Motor neuron (in vitro differentiated cells): ENCODE measurements around the gene ANKRD23. TPM values are rescaled to one million over a fixed set of nuclear protein-coding genes. Genes with fewer than 3 reads are reported as not detected.

Source experiments
- ATAC-seq, 8 experiments: fragments of 200-7000 bp; cut with Tn5 transposase; replicated peaks in 6 of 8; 2 replicates each; pipeline ENCODE4 v1.8.0; 2021; ENCODE audit warnings: mild to moderate bottlenecking in 8 of 8, moderate library complexity in 8 of 8
- H3K27ac ChIP-seq, 2 donors: fragments of 250-450 bp; sonication (Bioruptor Pico); 2 replicates each; pipeline ENCODE4 v1.9.0; 2021; ENCODE audit warnings: antibody characterized with exemption in 2 of 2, mild to moderate bottlenecking in 2 of 2, moderate library complexity in 1 of 2
- H3K4me1 ChIP-seq, 2 donors: fragments of 250-450 bp; sonication (Bioruptor Pico); replicated peaks in 1 of 2; 2 replicates each; pipeline ENCODE4 v1.6.1; 2021; ENCODE audit warnings: antibody characterized with exemption in 2 of 2, mild to moderate bottlenecking in 2 of 2, moderate library complexity in 1 of 2
- H3K4me3 ChIP-seq, 5 donors: fragments of 250-450 bp; sonication (Bioruptor Pico); 2 replicates each; pipeline ENCODE4 v1.9.0; 2021; ENCODE audit warnings: antibody characterized with exemption in 5 of 5, mild to moderate bottlenecking in 5 of 5, moderate library complexity in 4 of 5
- WGBS, 10 experiments: fragments of 450-650 bp; shearing (Covaris generic); methylation state at CpG; one replicate each; pipeline ENCODE4 v1.0.0; 2022; 5-methylcytosine and 5-hydroxymethylcytosine counted together
- in situ Hi-C, 9 experiments: fragments of 400-800 bp; cut with MboI; loops; one replicate each; pipeline ENCODE4 v1.15.0; 2021; ENCODE audit warnings: low sequenced_read_pairs in 9 of 9, low pct_unique_long_range_greater_than_20kb in 2 of 9; ENCODE audit not compliant: unreplicated experiment in 9 of 9
- total RNA-seq, 8 experiments: library from RNA; unstranded; fragments of 300-600 nt; gene quantifications; 2 replicates each; pipeline versions ENCODE4 v1.2.3 to v1.2.4, GENCODE V29; 2022

ANKRD23 gene
- total RNA-seq, 8 experiments from 2014 or later, result 1.9 to 5.6 (median 3.7) TPM

DNA sequence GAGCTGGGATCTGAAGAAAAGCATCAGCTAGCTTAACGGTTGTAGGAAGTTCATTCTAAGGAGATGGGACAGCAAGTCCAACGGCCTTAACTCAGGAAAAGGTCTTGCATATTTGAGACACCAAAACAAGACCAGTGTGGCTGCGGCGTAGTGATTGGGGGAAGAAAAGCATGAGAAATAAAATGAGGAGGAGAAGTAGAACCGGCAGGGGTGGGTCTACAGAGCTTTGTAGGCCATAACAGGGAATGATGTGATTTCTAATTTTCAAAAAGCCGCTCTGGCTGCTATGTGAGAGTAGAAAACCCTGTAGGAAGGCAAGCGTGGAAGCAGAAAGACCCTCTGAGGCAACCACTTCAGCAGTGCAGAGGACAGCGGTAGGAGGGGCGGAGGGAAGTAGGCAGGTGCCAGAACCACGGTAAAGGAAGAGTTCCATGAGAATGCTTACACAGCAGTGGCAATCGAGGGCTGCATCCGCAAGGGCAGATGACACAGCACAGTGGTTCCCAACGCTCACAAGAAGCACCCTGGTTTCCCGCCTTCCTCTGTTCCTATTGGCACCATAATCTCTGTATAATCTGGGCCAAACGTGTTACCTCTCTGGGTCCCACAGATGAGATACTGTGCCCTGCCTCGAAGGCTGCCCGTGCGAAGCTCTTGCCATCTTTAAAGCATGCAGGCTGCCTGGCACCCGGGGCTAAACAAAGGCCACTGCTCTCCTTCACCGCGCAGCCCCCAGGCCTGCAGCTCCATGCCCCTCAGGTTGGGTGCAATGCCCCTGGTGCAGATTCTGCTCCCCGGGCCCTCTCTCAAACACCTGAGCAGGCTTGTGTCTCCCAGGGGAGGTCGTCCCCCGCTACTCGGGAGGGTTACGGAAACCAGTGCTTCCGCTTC lies 13.2 kb upstream of the ANKRD23 start:
- WGBS, 10 experiments, result 11 to 63% (median 22%) methylated on average over 1 to 18 of the region's 27 CpGs; no CpG with 5 or more reads in 1 of the 10 experiments
- in situ Hi-C loops, result loop anchor here in 7 of 9 experiments (10.0 to 25.0 kb wide), 3 partner anchors 98 to 108 kb away; no protein-coding TSS in a partner anchor
- no peak for ATAC-seq
- Histone ChIP-seq H3K27ac (peak overlapping the region; percentile 68 to 83), H3K4me1 (peaks cover 8 to 15% of the 10 kb centered on the region in 2 donors), H3K4me3 (peak overlapping the region; percentile 56 to 92 (median 59))

- in situ Hi-C loops, result loop anchor here in 7 of 9 experiments (10.0 to 25.0 kb wide), 3 partner anchors 101 to 111 kb away; no protein-coding TSS in a partner anchor
- no peak for ATAC-seq
- Histone ChIP-seq H3K4me3 (no peak overlapping the region), H3K4me1 (peaks cover 4% of the 10 kb centered on the region in 2 donors), H3K27ac (no peak overlapping the region)
- WGBS, 10 experiments, result 80 to 100% (median 92%) methylated on average over 1 to 14 of the region's 15 CpGs; no CpG with 5 or more reads in 4 of the 10 experiments
Measured at GRCh38 chr2:96853321-96853720, 9.5 kb upstream of the ANKRD23 start.

DNA sequence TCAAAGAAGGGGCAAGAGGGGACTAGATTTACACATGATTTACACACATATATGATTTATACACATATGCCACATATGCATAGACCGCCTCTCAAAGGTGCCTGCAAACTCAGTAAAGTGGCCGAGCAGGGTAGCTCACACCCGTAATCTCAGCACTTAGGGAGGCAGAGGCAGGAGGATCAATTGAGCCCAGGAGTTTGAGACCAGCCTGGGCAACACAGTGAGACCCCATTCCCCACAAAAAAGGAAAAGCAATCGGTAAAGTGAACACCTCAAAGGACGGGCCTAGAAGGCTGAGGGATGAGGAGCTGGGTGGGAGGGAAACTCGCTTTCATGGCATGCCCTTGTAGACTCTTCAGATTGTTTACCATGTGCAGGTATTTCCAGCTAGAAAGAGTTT lies 8.8 kb upstream of the ANKRD23 start:
- H3K27ac ChIP-seq, result no peak overlapping the region
- in situ Hi-C loops, result loop anchor here in 7 of 9 experiments (10.0 to 25.0 kb wide), 3 partner anchors 102 to 112 kb away; no protein-coding TSS in a partner anchor

GRCh38 chr2:96848264-96848663 lies 4.4 kb upstream of the ANKRD23 start:
- 32 to 97% (median 57%) methylated on average over 2 to 7 of the region's 9 CpGs; no CpG with 5 or more reads in 5 of the 10 experiments for WGBS, 10 experiments
- no peak overlapping the region for H3K27ac ChIP-seq
- H3K4me3 ChIP-seq, result no peak overlapping the region
- H3K4me1 ChIP-seq, result no peaks in the 10 kb centered on the region
- in situ Hi-C loops, result no loop called here
- ATAC-seq, result peak in 3 of 8 experiments; percentile 24 to 53 (median 28)

More for the DNA sequence above, 8.8 kb upstream of the ANKRD23 start:
- peaks cover 4% of the 10 kb centered on the region in 2 donors for H3K4me1 ChIP-seq
- WGBS, 10 experiments, result 60 to 100% (median 93%) methylated on average over 1 to 5 of the region's 6 CpGs; no CpG with 5 or more reads in 2 of the 10 experiments
- ATAC-seq, result no peak
- H3K4me3 ChIP-seq, result no peak overlapping the region

DNA sequence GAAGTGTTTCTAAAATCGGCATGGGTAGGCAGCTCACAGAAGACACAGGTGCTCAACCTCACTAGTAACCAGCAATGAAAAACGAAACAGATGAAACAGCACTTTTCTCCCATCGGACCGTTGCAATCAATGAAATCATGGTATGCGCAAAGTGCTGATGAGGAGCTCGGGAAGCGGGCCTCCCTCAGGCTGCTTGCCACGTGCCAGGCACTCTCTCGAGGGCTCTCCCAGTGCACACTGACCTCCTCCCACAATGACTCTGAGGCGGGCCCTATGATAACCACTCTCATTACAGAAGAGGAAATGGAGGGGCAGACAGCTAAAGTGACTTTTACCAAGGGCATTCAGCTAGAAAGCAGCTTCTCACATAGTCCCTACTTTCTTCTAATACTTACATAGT lies 3.8 kb upstream of the ANKRD23 start:
- peak in 3 of 8 experiments; percentile 87 to 96 (median 93) for ATAC-seq
- Histone ChIP-seq H3K4me3 (no peak overlapping the region), H3K4me1 (no peaks in the 10 kb centered on the region), H3K27ac (no peak overlapping the region)
- 4 to 91% (median 56%) methylated on average over 3 to 9 of the region's 10 CpGs; no CpG with 5 or more reads in 2 of the 10 experiments for WGBS, 10 experiments
- in situ Hi-C loops, result no loop called here

DNA sequence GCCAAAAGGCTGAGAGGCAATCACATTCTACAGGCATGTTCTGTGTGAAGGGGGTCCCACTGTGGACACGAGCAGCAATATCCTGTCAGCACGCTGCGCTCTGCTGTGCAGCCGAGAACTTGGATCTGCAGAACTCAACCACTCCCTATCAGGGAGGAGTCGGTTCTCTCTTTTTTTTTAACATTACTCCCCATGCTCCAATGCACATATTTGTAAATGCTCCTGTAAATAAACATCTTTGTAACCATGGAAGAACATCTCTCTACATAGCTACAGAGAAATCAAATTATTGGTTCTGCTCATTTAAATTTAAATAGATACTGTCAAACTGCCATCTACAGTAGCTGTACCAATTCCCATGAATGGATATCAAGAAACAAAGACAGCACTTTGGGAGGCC lies 3.0 kb upstream of the ANKRD23 start:
- ATAC-seq, result peak in 3 of 8 experiments; percentile 65 to 72 (median 66)
- Histone ChIP-seq H3K4me1 (no peaks in the 10 kb centered on the region), H3K4me3 (no peak overlapping the region), H3K27ac (no peak overlapping the region)
- in situ Hi-C loops, result no loop called here
- 34 to 100% (median 91%) methylated on average over 1 to 5 of the region's 5 CpGs; no CpG with 5 or more reads in 2 of the 10 experiments for WGBS, 10 experiments

GRCh38 chr2:96844405-96844808 lies 586 bp upstream of the ANKRD23 start:
- Histone ChIP-seq H3K4me1 (no peaks in the 10 kb centered on the region), H3K4me3 (no peak overlapping the region), H3K27ac (no peak overlapping the region)
- peak in 1 of 8 experiments; percentile 34 for ATAC-seq
- in situ Hi-C loops, result no loop called here
- 40% methylated on average over 1 of the region's 17 CpGs; no CpG with 5 or more reads in 9 of the 10 experiments for WGBS, 10 experiments

DNA sequence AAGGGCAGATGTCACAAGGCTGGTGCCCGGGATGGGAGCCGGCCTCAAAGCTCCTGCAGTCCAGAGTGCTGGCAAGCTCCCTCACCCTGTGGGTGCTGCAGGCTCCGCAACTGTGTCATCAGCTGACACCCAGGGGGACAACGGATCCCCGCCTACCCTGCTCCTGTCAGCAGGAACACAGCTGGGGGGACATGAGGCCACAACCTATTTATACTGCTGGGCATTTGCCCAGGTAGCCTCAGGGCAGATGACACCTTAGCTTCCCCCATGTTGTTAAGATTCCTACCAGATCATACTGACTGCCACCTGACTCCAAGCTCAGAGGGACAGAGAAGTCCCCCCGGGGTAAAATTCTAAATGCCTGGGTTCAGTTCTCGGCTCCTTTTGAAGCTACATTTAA lies 1.2 kb downstream of the ANKRD23 start:
- WGBS, 10 experiments, result 80 to 100% (median 100%) methylated on average over 1 to 3 of the region's 7 CpGs; no CpG with 5 or more reads in 5 of the 10 experiments
- ATAC-seq, result no peak
- no peaks in the 10 kb centered on the region for H3K4me1 ChIP-seq
- no peak overlapping the region for H3K27ac ChIP-seq
- no peak overlapping the region for H3K4me3 ChIP-seq
- in situ Hi-C loops, result no loop called here

DNA sequence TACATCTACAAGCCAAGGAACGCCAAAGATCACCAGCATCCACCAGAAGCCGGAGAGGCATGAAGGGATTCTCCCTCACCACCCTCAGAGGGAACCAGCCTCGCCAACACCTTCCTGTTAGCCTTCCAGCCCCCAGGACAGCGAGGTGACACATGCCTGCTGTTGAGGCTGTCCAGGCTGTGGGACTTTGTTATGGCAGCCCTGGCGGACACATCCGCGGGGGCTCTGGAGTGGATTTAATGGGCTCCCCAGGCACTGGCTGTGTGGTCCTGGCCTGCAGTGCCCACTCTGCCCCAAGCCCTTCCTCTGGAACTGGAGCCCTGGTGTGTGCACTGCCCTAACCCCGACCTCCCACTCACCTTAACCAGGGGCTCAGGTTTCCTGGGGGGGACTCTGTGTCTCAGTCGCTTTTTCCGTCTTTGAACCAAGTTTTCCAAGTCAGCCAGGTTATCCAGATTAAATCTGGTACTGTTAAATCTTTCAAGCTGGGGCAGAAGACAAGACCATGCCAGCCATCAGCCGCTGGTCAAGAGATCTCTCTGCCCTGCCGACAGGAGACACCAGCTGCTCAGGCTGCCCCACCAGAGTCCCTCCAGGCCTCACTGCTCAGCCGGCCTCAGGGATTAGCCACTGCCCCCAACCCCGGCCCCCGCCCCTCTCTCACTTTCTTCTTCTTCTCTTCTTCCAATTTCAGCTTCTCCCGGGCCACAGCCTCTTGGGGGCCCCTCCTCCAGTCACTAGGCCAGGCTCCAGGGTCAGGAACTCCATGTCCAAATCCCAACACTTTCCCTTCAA lies 1.9 kb downstream of the ANKRD23 start:
- in situ Hi-C loops, result no loop called here
- Histone ChIP-seq H3K4me1 (no peaks in the 10 kb centered on the region), H3K27ac (no peak overlapping the region), H3K4me3 (no peak overlapping the region)
- WGBS, 10 experiments, result 83 to 100% (median 94%) methylated on average over 1 to 6 of the region's 16 CpGs; no CpG with 5 or more reads in 6 of the 10 experiments
- no peak for ATAC-seq

DNA sequence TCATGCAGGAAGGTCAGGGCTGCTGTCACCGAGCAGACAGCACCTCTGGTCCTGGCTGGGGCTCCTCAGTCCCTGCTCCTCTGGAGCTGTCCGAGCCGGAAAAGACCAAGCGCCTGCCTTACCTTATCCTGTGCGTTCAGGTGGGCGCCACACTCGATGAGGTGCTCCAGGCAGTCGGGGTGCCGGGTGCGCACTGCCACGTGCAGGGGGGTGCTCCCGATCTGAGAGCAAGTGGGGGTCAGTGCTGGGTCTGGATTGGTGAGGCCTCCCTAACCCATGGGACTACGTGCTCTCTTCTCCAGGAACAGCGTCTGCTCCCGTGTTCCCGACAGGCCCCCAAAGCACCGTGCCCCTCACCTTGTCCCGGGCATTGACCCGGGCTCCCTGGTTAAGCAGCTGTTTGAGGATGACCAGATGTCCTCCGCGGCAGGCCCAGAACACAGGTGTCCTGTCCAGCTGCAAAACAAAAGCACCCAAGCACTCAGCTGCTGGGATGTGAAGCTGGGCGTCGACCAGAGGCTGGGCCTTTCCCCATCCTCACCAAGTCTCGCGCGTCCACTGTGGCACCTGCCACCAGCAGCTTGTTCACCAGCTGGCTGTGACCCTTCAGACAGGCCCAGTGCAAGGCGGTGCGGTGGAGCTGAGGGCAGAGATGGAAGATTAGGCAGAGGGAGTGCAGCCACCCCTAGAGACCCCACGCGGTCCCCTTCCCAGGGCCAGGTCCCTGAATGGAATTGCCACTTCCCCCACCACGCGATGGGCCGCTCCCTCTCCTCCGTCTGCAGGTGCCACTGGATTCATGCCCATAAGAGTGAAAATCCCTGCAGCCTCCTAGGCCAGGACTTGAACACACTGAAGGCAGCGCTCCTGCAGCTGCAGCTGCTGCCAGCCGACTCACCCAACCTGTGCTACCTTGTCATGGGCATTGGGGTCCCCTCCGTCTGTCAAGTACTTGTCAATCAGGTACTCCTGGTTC lies 3.7 kb downstream of the ANKRD23 start:
- peak in 4 of 8 experiments; percentile 11 to 20 (median 14) for ATAC-seq
- Histone ChIP-seq H3K27ac (no peak overlapping the region), H3K4me1 (no peaks in the 10 kb centered on the region), H3K4me3 (no peak overlapping the region)
- 60 to 100% (median 98%) methylated on average over 1 to 7 of the region's 37 CpGs; no CpG with 5 or more reads in 4 of the 10 experiments for WGBS, 10 experiments
- in situ Hi-C loops, result no loop called here

DNA sequence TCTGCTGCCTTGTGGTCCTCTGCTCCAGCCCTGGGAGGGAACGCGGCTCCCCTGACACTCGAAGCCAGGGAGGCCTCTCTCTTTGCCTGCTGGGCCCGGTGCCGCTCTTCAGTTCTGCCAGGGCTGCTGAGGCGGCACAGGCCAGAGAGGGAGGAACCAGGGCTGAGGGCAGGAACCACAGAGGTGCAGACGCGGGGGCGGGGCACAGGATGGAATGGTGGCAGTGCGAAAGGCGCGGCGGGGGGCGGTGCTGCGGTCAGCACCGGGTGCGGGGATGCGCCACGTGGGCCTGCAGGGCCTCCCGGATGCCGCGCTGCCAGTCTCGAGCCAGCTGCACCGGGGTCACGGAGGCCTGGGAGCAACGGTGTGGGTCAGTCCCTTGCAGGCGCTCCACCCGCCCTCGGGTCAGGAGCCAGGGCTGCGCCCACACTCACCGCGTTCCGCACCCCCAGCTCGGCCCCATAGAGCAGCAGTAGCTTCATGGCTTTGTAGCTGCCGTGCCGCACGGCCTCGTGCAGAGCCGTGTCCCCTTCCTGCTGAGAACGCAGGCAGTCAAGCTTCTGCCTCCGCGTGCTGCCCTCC lies 4.4 kb downstream of the ANKRD23 start:
- in situ Hi-C loops, result no loop called here
- Histone ChIP-seq H3K4me1 (no peaks in the 10 kb centered on the region), H3K27ac (no peak overlapping the region), H3K4me3 (no peak overlapping the region)
- WGBS, 10 experiments, result 52% methylated on average over 5 of the region's 42 CpGs; no CpG with 5 or more reads in 9 of the 10 experiments
- ATAC-seq, result peak in 6 of 8 experiments; percentile 14 to 26 (median 22)
